ENCODE measurements around the gene MYOZ1. TPM values are rescaled to one million over a fixed set of nuclear protein-coding genes. Genes with fewer than 3 reads are reported as not detected.

MYOZ1 gene
- total and polyA plus RNA-seq, 9 donors, result 0.25 to 6.1 (median 1.1) TPM; not detected in 1

GRCh38 chr10:73593812-73594211, 47.5 kb downstream of the MYOZ1 start:
- no peak overlapping the region for H3K4me3 ChIP-seq
- peaks cover 4% of the 10 kb centered on the region for H3K4me1 ChIP-seq (ENCODE audit: insufficient read depth)
- H3K27me3 ChIP-seq, result no peaks in the 10 kb centered on the region
- 88 to 91% (median 90%) methylated on average over 5 of the region's 5 CpGs for WGBS, 3 donors
- TF ChIP-seq CTCF (IDR thresholded peaks at IDR 0.05) (no peak), POLR2A (IDR thresholded peaks at IDR 0.05) (no peak), EP300 (IDR thresholded peaks at IDR 0.05) (no peak)
- no peak for DNase-seq
- no peaks in the 10 kb centered on the region for H3K9me3 ChIP-seq
- intact Hi-C loops (cut with DNase I), result no loop called here
- no peaks in the 10 kb centered on the region for H3K36me3 ChIP-seq
- H3K27ac ChIP-seq, result no peak overlapping the region

- Histone ChIP-seq H3K4me1 (ENCODE audit: insufficient read depth) (peaks cover 4% of the 10 kb centered on the region), H3K9me3 (no peaks in the 10 kb centered on the region), H3K36me3 (no peaks in the 10 kb centered on the region), H3K27ac (no peak overlapping the region), H3K4me3 (no peak overlapping the region), H3K27me3 (no peaks in the 10 kb centered on the region)
- 95 to 99% (median 97%) methylated on average over 4 of the region's 4 CpGs for WGBS, 3 donors
- DNase-seq, result no peak
- intact Hi-C loops (cut with DNase I), result no loop called here
- TF ChIP-seq EP300 (IDR thresholded peaks at IDR 0.05) (no peak), POLR2A (IDR thresholded peaks at IDR 0.05) (no peak), CTCF (IDR thresholded peaks at IDR 0.05) (no peak)
These were observed 48.2 kb downstream of the MYOZ1 start for GRCh38 chr10:73593110-73593509.

GRCh38 chr10:73591935-73592699, 49.2 kb downstream of the MYOZ1 start:
- Histone ChIP-seq H3K9me3 (no peaks in the 10 kb centered on the region), H3K27ac (no peak overlapping the region), H3K4me3 (no peak overlapping the region), H3K4me1 (ENCODE audit: insufficient read depth) (peaks cover 4% of the 10 kb centered on the region), H3K27me3 (no peaks in the 10 kb centered on the region), H3K36me3 (no peaks in the 10 kb centered on the region)
- peak in 4 of 5 donors; percentile 31 to 64 (median 41) for DNase-seq
- intact Hi-C loops (cut with DNase I), result no loop called here
- TF ChIP-seq CTCF (IDR thresholded peaks at IDR 0.05) (no peak), POLR2A (IDR thresholded peaks at IDR 0.05) (no peak)
- WGBS, 3 donors, result 32 to 37% (median 36%) methylated on average over 3 of the region's 3 CpGs

GRCh38 chr10:73590881-73591799, 50.1 kb downstream of the MYOZ1 start, which contains the start of gene USP54:
USP54 (minus strand) TSS chr10:73591342; CDS start chr10:73575658, 15,684 bp downstream.
- H3K4me3 ChIP-seq, result no peak within 1 kb of the TSS
- no peak within 1 kb of the TSS for H3K27ac ChIP-seq
- H3K36me3 ChIP-seq, result no peaks in the 10 kb centered on the region
- no peak for DNase-seq
- no peaks in the 10 kb centered on the region for H3K27me3 ChIP-seq
- H3K9me3 ChIP-seq, result no peaks in the 10 kb centered on the region
- H3K4me1 ChIP-seq (ENCODE audit: insufficient read depth), result peaks cover 4% of the 10 kb centered on the region
- intact Hi-C loops (cut with DNase I), result no loop called here
- TF ChIP-seq POLR2A (IDR thresholded peaks at IDR 0.05) (no peak), CTCF (IDR thresholded peaks at IDR 0.05) (no peak), EP300 (IDR thresholded peaks at IDR 0.05) (no peak)
- WGBS, 3 donors, result 7 to 14% (median 13%) methylated on average over 6 of the region's 6 CpGs
